Subcutaneous adipose tissue (tissue), 4 donors: ENCODE measurements around the gene CSK. TPM values are rescaled to one million over a fixed set of nuclear protein-coding genes. Genes with fewer than 3 reads are reported as not detected.

Source experiments
- CTCF ChIP-seq: fragments of 450-650 bp; IDR thresholded peaks from one replicate; pipeline ENCODE4 v1.5.1; 2016; ENCODE audit warnings: low read depth, mild to moderate bottlenecking, control low read depth, antibody characterized with exemption, moderate library complexity
- total RNA-seq, 4 donors: library from RNA; depleted of rRNA; stranded (reverse); fragments of >200 nt; gene quantifications; one replicate each; pipeline ENCODE4 v1.1.0, GENCODE V29; 2016

CSK gene
- total RNA-seq, 4 donors from 2014 or later, result 17.1 to 25.2 (median 21.9) TPM

- no peak for TF ChIP-seq CTCF
Measured at GRCh38 chr15:74808840-74809229, 27.0 kb downstream of the CSK start.

GRCh38 chr15:74809242-74809641, 27.4 kb downstream of the CSK start:
- TF ChIP-seq CTCF, result no peak

GRCh38 chr15:74809956-74810355, 28.1 kb downstream of the CSK start:
- TF ChIP-seq CTCF, result no peak

- no peak for TF ChIP-seq CTCF
Measured at GRCh38 chr15:74812533-74812932, 30.7 kb downstream of the CSK start, which contains the start of gene LMAN1L. TSS of gene LMAN1L (plus strand) at chr15:74812835. CDS start at chr15:74812855, 20 bp downstream.

- no peak for TF ChIP-seq CTCF
Measured at GRCh38 chr15:74815121-74815934, 33.4 kb downstream of the CSK start.

GRCh38 chr15:74815961-74816360, 34.1 kb downstream of the CSK start:
- no peak for TF ChIP-seq CTCF

- no peak for TF ChIP-seq CTCF
Measured at GRCh38 chr15:74816624-74817369, 34.9 kb downstream of the CSK start.
